Skeletal muscle satellite cell (primary cell): Measurements from ENCODE around the gene COX6B2.

ENCODE experiments used
- H3K27me3 ChIP-seq: 2 replicates; pipeline ENCODE4 v1.7.0; 2013; ENCODE audit warnings: low read length; ENCODE audit not compliant: control insufficient read depth, insufficient read depth
- H3K36me3 ChIP-seq: 2 replicates; pipeline ENCODE4 v1.7.0; 2013; ENCODE audit warnings: mild to moderate bottlenecking, control low read depth, low read length; ENCODE audit not compliant: insufficient read depth
- H3K4me1 ChIP-seq: 2 replicates; pipeline ENCODE4 v1.7.0; 2013; ENCODE audit warnings: low read length; ENCODE audit not compliant: control insufficient read depth, insufficient read depth
- H3K4me2 ChIP-seq: 2 replicates; pipeline ENCODE4 v1.7.0; 2013; ENCODE audit warnings: mild to moderate bottlenecking, low read length
- H3K4me3 ChIP-seq: 2 replicates; pipeline ENCODE4 v1.7.0; 2013; ENCODE audit warnings: low read length
- H3K9ac ChIP-seq: 2 replicates; pipeline ENCODE4 v1.7.0; 2013; ENCODE audit warnings: mild to moderate bottlenecking, low read depth, low read length, moderate library complexity
- H3K9me3 ChIP-seq: replicated peaks from 2 replicates; pipeline ENCODE4 v1.7.0; 2013; ENCODE audit warnings: mild to moderate bottlenecking, control low read depth, low read length

The COX6B2 gene

GRCh38 chr19:55368106-55368505 is 13.6 kb upstream of the COX6B2 start:
- H3K36me3 ChIP-seq = no peaks in the 10 kb centered on the region
- no peak overlapping the region for H3K9ac ChIP-seq
- no peaks in the 10 kb centered on the region for H3K27me3 ChIP-seq
- H3K4me3 ChIP-seq = no peak overlapping the region
- no peaks in the 10 kb centered on the region for H3K9me3 ChIP-seq
- peaks cover 29% of the 10 kb centered on the region for H3K4me1 ChIP-seq
- H3K4me2 ChIP-seq = no peak overlapping the region

DNA sequence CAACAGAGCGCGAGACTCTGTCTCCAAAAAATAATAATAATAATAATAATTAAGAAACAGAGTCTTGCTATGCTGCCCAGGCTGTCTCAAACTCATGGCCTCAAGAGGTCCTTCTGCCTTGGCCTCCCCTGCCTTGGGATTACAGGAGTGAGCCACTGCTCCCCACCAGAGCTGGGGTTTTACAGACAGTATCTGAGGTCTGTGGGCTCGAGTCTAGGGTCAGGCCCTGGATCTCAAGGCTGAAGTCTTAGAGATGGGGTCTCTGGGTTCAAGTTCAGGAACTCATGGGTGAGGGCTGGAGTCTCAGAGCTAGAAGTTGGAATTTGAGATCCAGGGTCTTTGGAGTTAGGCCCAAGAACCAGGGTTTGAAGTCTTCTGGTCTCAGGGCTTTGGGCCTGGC is 12.3 kb upstream of the COX6B2 start:
- H3K27me3 ChIP-seq = no peaks in the 10 kb centered on the region
- H3K4me2 ChIP-seq = no peak overlapping the region
- peaks cover 29% of the 10 kb centered on the region for H3K4me1 ChIP-seq
- H3K36me3 ChIP-seq = no peaks in the 10 kb centered on the region
- H3K9ac ChIP-seq = no peak overlapping the region
- no peaks in the 10 kb centered on the region for H3K9me3 ChIP-seq
- H3K4me3 ChIP-seq = no peak overlapping the region

DNA sequence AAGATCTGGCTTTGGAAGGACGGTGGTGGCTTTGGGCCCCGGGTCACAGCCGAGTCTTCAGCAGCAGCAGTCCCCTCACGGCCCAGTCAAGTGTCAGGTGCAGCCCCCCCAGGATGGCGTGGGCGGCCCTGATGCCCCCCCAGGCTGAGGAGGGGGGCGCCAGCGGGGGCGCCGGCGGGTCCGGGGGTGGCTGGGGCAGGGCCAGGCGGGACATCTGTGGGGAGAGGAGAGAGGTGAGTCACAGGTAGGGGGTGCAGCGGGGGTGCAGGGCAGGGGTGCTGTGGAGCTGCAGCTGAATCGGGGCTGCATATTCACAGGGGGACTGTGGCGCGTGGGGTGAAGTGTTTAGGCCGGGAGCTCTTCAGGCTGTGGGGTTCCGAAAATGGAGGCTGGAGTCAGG is 11.4 kb upstream of the COX6B2 start:
- no peak overlapping the region for H3K4me2 ChIP-seq
- no peaks in the 10 kb centered on the region for H3K9me3 ChIP-seq
- no peak overlapping the region for H3K9ac ChIP-seq
- H3K27me3 ChIP-seq = no peaks in the 10 kb centered on the region
- no peak overlapping the region for H3K4me3 ChIP-seq
- no peaks in the 10 kb centered on the region for H3K36me3 ChIP-seq
- H3K4me1 ChIP-seq = peaks cover 28% of the 10 kb centered on the region

- H3K4me3 ChIP-seq = no peak overlapping the region
- H3K27me3 ChIP-seq = no peaks in the 10 kb centered on the region
- no peaks in the 10 kb centered on the region for H3K36me3 ChIP-seq
- H3K4me2 ChIP-seq = no peak overlapping the region
- H3K4me1 ChIP-seq = peaks cover 22% of the 10 kb centered on the region
- no peak overlapping the region for H3K9ac ChIP-seq
- no peaks in the 10 kb centered on the region for H3K9me3 ChIP-seq
Measured at GRCh38 chr19:55365245-55365644, 10.7 kb upstream of the COX6B2 start.

GRCh38 chr19:55362990-55363716 is 8.6 kb upstream of the COX6B2 start, which contains the start of gene GARIN5B:
GARIN5B (minus strand) TSS chr19:55363260; CDS start chr19:55363066, 194 bp downstream.
- H3K9ac ChIP-seq = no peak within 1 kb of the TSS
- no peak within 1 kb of the TSS for H3K4me3 ChIP-seq
- peaks cover 7% of the 10 kb centered on the region for H3K4me1 ChIP-seq
- no peak within 1 kb of the TSS for H3K4me2 ChIP-seq
- no peaks in the 10 kb centered on the region for H3K9me3 ChIP-seq
- H3K27me3 ChIP-seq = peaks cover 6% of the 10 kb centered on the region
- H3K36me3 ChIP-seq = no peaks in the 10 kb centered on the region

- Histone ChIP-seq H3K27me3 (peaks cover 10% of the 10 kb centered on the region), H3K4me1 (peaks cover 7% of the 10 kb centered on the region), H3K4me3 (no peak overlapping the region), H3K4me2 (no peak overlapping the region), H3K9me3 (no peaks in the 10 kb centered on the region), H3K9ac (no peak overlapping the region), H3K36me3 (no peaks in the 10 kb centered on the region)
Measured at GRCh38 chr19:55362174-55362989, 7.9 kb upstream of the COX6B2 start.

GRCh38 chr19:55360902-55361301 is 6.4 kb upstream of the COX6B2 start:
- no peak overlapping the region for H3K4me2 ChIP-seq
- no peaks in the 10 kb centered on the region for H3K36me3 ChIP-seq
- no peak overlapping the region for H3K9ac ChIP-seq
- peaks cover 24% of the 10 kb centered on the region for H3K27me3 ChIP-seq
- H3K4me3 ChIP-seq = no peak overlapping the region
- no peaks in the 10 kb centered on the region for H3K9me3 ChIP-seq
- H3K4me1 ChIP-seq = peaks cover 7% of the 10 kb centered on the region

GRCh38 chr19:55358943-55359908 is 4.7 kb upstream of the COX6B2 start:
- Histone ChIP-seq H3K4me2 (no peak overlapping the region), H3K9me3 (no peaks in the 10 kb centered on the region), H3K4me1 (peaks cover 3% of the 10 kb centered on the region), H3K36me3 (no peaks in the 10 kb centered on the region), H3K4me3 (no peak overlapping the region), H3K27me3 (peaks cover 34% of the 10 kb centered on the region), H3K9ac (no peak overlapping the region)

DNA sequence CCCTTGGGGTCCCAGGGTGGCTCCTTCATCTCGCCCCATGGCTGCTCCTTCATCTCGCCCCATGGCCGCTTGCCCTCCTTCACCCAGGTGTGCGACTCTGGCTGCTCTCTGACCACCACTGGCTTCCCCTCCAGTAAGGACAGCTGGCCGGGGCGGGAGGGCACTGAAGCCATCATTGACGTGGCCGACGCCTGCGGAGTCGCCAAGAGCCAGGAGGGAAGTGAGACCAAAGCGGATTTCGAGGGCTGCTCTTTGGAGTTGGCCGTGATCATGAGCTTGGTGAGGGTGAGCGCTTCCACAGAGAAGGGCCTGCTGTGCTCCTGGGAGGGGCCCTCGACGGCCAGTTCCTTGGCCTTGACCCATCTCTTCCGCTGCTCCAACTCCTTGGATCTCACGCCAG is 4.0 kb upstream of the COX6B2 start:
- Histone ChIP-seq H3K9ac (no peak overlapping the region), H3K27me3 (peaks cover 38% of the 10 kb centered on the region), H3K4me2 (no peak overlapping the region), H3K4me3 (no peak overlapping the region), H3K4me1 (peaks cover 3% of the 10 kb centered on the region), H3K9me3 (no peaks in the 10 kb centered on the region), H3K36me3 (no peaks in the 10 kb centered on the region)

DNA sequence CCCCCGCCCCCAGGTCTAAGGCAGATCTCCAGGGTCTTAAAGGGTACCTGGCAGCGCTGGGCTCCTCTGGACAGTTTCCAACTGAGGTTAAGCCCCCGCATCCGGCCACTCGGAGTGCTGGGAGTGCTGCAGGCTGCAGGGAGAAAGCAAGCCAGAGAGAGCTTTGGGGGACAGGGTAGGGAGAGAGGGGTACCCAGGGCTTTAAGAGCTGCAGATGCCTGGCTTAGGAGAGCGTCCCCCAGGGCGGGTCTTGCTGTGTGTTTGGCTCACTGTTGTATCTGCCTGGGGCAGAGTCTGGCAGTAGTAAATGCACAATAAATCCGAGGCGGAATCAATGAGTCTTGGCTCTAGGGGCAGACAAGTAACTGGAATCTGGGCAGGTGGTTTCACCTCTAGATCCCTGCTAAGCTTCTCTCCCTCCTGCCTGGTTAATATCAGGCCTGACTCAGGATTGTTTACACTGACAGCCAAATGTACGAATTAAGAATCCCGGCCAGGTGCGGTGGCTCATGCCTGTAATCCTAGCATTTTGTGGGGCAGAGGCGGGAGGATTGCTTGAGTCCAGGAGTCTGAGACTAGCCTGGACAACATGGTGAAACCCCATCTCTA is 798 bp upstream of the COX6B2 start:
- no peaks in the 10 kb centered on the region for H3K36me3 ChIP-seq
- no peak overlapping the region for H3K4me3 ChIP-seq
- no peak overlapping the region for H3K4me2 ChIP-seq
- no peaks in the 10 kb centered on the region for H3K9me3 ChIP-seq
- H3K9ac ChIP-seq = no peak overlapping the region
- peaks cover 5% of the 10 kb centered on the region for H3K4me1 ChIP-seq
- peaks cover 65% of the 10 kb centered on the region for H3K27me3 ChIP-seq
